ENCODE measurements around the gene SYNJ1. TPM values are rescaled to one million over a fixed set of nuclear protein-coding genes. Genes with fewer than 3 reads are reported as not detected.
"Not testable (repeated sequence)": the region's sequence is repeated elsewhere in the genome, so short reads cannot be mapped to it uniquely, and the experiment has no call there.

Gene SYNJ1
- total RNA-seq, 4 donors from 2014 or later: 5.9 to 18.1 (median 10.8) TPM

DNA sequence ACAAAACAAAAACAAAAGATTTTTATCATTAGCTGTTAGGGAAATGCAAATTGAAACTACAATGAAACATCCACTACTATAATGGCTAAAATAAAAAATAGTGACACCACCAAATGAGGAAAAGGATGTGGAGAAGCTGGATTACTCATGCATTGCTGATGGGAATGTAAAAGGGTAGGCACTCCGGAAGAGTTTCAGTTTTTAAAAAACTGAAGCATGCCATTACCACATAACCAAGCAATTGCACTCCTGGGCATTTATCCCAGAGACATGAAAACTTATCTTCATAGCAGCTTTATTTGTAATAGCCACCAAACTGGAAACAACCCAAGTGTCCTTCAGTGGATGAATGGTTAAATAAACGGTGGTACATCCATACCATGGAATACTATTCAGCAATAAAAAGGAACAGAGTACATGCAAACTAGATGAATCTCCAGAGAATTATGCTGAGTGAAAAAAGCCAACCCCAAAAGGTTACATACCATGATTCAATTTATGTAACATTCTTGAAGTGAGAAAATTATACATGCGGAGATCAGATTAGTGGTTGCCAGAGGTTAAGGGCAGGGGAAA, 101.1 kb downstream of the SYNJ1 start:
- no peak for DNase-seq (ENCODE audit: low spot score in 2 of 2)
- TF ChIP-seq CTCF (IDR thresholded peaks at IDR 0.05) (no peak), POLR2A (IDR thresholded peaks at IDR 0.05) (no peak)
- intact Hi-C loops (cut with DNase I; ENCODE audit: low total_unique reads): no loop called here
- no peak overlapping the region for H3K4me3 ChIP-seq (ENCODE audit: low read depth, poor library complexity, severe bottlenecking)
- 94 to 100% methylated on average over 3 of the region's 3 CpGs for WGBS, 2 donors

DNA sequence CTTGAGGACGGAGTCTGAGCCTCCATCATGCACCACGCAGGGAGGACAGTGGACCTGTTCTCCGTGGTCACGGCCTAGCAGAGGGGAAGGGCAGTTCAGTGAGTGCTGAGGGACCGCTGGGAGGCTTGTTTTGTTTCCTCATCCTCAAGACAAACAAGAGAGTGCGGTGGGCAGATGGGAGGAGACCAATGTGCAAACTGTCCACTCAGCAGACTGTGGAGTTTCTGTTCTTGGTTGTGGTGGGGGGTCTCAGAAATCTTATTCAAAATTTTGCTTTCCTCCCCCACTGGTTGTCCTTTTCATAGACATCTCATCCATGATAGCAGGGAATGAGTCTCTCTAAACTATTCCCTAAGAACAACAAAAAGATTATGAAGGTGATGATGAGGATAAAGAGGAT, 109.6 kb downstream of the SYNJ1 start:
- intact Hi-C loops (cut with DNase I; ENCODE audit: low total_unique reads); DNase-seq (ENCODE audit: low spot score in 2 of 2); H3K4me3 ChIP-seq (ENCODE audit: low read depth, poor library complexity, severe bottlenecking): not testable (repeated sequence)
- WGBS, 2 donors: 85 to 86% methylated on average over 6 of the region's 6 CpGs

GRCh38 chr21:32613436-32614043, 114.3 kb downstream of the SYNJ1 start:
- intact Hi-C loops (cut with DNase I; ENCODE audit: low total_unique reads): no loop called here
- 70 to 73% methylated on average over 16 of the region's 16 CpGs for WGBS, 2 donors
- H3K4me3 ChIP-seq (ENCODE audit: low read depth, poor library complexity, severe bottlenecking): peak overlapping the region; percentile 84
- no peak for DNase-seq (ENCODE audit: low spot score in 2 of 2)
- TF ChIP-seq POLR2A (IDR thresholded peaks at IDR 0.05) (no peak), CTCF (IDR thresholded peaks at IDR 0.05) (no peak)

DNA sequence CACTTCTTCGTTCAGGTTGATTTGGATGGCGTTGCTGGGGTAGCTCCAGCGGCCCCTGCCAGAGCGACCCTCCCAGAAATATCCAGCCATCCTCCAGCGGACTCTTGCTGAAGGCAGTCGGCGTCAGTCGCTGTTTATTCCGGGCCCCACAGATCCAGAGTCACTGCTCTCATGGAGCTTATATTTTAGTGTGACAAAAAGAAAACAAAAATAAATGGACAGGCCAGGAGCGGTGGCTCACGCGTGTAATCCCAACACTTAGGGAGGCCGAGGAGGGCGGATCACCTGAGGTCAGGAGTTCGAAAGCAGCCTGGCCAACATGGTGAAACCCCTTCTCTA, 114.8 kb downstream of the SYNJ1 start:
- TF ChIP-seq POLR2A (IDR thresholded peaks at IDR 0.05) (no peak), CTCF (IDR thresholded peaks at IDR 0.05) (no peak)
- intact Hi-C loops (cut with DNase I; ENCODE audit: low total_unique reads): no loop called here
- H3K4me3 ChIP-seq (ENCODE audit: low read depth, poor library complexity, severe bottlenecking): peak overlapping the region; percentile 84
- WGBS, 2 donors: 0 to 1% methylated on average over 15 of the region's 15 CpGs
- DNase-seq (ENCODE audit: low spot score in 2 of 2): no peak

DNA sequence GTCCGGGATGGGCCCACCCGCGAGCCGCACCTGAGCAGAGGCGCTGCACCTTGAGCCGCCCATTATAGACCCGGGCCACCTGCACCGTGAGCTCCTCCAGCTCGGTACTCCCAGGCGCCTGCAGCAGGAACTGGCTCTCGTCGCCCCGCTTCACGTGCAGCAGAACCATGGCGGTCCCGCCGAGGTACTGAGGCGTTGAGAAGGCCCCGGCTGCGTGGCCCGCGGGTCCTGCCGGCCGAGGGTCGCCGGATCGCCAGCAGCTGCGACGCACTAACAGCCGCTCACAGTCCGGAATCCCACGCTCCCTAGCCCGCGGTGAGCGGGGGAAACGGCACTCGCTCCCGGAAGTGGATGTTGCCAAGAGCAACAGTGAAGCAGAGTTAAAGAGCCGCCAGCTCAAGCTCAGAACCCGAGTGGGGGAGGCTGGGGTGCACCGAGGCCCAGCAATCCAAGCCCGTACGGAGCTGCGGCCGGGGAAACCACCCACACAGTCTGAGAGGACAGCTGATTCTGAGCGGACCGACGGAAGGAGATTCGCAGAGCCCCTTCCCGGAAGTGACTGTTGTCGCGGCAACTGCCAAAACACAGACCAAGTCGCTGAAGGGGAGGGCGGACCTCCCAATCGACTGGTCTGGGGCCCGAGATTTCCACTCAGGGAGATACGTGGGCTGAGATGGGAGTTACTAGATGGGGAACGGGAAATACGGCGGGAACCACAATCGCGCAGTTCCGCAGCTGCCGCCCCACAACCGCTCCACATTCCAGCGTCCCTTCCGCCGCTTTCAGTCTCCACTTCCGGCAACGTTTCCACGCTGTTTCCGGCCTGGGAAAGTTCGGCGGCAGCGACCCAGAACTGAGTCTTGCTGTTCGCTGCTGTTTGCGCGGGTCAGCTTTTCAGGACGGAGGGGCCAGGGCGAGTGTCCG, 115.5 kb downstream of the SYNJ1 start, which contains the start of gene CFAP298:
Gene CFAP298 (minus strand): TSS at position 303 of the 924 bp plus-strand sequence. CDS start 134 bp downstream, at position 169.
- peak; percentile 86 to 96 for DNase-seq (ENCODE audit: low spot score in 2 of 2)
- 0% methylated on average over 53 to 63 of the region's 81 CpGs for WGBS, 2 donors
- no peak for TF ChIP-seq CTCF (IDR thresholded peaks at IDR 0.05)
- no peak for TF ChIP-seq POLR2A (IDR thresholded peaks at IDR 0.05)
- intact Hi-C loops (cut with DNase I; ENCODE audit: low total_unique reads): no loop called here
- H3K4me3 ChIP-seq (ENCODE audit: low read depth, poor library complexity, severe bottlenecking): peak within 1 kb of the TSS; percentile 84

DNA sequence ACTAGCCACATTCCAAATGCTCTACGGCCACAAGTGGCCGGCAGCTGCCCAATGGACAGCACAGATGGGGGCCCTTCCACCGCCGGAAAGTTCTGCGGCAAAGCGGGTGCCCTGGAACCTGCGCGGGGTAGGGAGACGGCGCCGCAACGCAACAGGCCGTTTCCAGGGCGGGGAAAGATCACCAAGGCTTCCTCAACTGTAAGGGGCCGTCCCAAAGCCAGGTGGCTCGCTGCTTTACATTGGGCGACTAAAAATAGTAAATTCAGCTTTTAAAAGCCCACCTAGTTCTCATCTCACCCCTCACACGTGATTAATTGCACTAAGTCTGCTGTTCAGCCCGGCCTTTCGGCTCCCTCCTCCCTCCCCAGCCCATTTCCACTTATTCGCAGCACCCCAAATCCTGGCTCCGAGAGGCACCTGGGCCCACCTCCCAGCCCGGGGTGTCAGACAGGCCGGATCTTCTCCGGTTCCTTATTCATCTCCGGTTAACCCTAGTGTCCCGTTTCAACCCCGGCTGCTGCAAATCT, 116.3 kb downstream of the SYNJ1 start:
- WGBS, 2 donors: 0 to 1% methylated on average over 17 to 28 of the region's 28 CpGs
- no peak for DNase-seq (ENCODE audit: low spot score in 2 of 2)
- no peak for TF ChIP-seq POLR2A (IDR thresholded peaks at IDR 0.05)
- no peak for TF ChIP-seq CTCF (IDR thresholded peaks at IDR 0.05)
- intact Hi-C loops (cut with DNase I; ENCODE audit: low total_unique reads): no loop called here
- H3K4me3 ChIP-seq (ENCODE audit: low read depth, poor library complexity, severe bottlenecking): peak overlapping the region; percentile 84

- DNase-seq (ENCODE audit: low spot score in 2 of 2); intact Hi-C loops (cut with DNase I; ENCODE audit: low total_unique reads); H3K4me3 ChIP-seq (ENCODE audit: low read depth, poor library complexity, severe bottlenecking): not testable (repeated sequence)
- 84% methylated on average over 17 of the region's 17 CpGs for WGBS, 2 donors
These were observed 116.9 kb downstream of the SYNJ1 start for GRCh38 chr21:32610940-32611339.
